ENCODE data around the gene ZBTB40. TPM values are rescaled to one million over a fixed set of nuclear protein-coding genes. Genes with fewer than 3 reads are reported as not detected.

Gene ZBTB40
- total RNA-seq, 4 donors from 2014 or later = 13.8 to 21.1 (median 18.4) TPM

DNA sequence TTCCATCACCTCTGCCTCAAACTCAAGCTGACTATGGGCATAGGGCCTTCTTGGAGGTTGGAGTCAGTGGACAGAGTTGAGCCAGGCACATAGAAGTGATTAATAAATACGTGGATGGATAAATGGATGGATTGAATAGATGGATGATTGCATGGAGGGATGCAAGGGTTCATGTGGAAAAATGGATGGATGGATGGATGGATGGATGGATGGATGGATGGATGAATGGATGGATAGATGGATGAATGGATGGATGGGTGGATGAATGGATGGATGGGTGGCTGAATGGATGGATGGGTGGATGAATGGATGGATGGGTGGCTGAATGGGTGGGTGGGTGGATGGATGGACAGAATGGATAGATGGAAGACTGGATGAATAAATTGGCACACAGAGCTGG, 40.1 kb upstream of the ZBTB40 start:
- Histone ChIP-seq H3K9me3 (no peaks in the 10 kb centered on the region), H3K4me1 (peaks cover 0 to 4% (median 4%) of the 10 kb centered on the region in 4 donors), H3K4me3 (no peak overlapping the region), H3K36me3 (no peaks in the 10 kb centered on the region), H3K27ac (replicated peaks in 1 of 4) (no peak overlapping the region), H3K27me3 (peaks cover 0 to 14% (median 0%) of the 10 kb centered on the region in 4 donors)
- no peak for TF ChIP-seq POLR2AphosphoS5 (IDR thresholded peaks at IDR 0.05)
- TF ChIP-seq, protein P1, sequence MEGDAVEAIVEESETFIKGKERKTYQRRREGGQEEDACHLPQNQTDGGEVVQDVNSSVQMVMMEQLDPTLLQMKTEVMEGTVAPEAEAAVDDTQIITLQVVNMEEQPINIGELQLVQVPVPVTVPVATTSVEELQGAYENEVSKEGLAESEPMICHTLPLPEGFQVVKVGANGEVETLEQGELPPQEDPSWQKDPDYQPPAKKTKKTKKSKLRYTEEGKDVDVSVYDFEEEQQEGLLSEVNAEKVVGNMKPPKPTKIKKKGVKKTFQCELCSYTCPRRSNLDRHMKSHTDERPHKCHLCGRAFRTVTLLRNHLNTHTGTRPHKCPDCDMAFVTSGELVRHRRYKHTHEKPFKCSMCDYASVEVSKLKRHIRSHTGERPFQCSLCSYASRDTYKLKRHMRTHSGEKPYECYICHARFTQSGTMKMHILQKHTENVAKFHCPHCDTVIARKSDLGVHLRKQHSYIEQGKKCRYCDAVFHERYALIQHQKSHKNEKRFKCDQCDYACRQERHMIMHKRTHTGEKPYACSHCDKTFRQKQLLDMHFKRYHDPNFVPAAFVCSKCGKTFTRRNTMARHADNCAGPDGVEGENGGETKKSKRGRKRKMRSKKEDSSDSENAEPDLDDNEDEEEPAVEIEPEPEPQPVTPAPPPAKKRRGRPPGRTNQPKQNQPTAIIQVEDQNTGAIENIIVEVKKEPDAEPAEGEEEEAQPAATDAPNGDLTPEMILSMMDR (IDR thresholded peaks at IDR 0.05) = no peak
- TF ChIP-seq POLR2A (IDR thresholded peaks at IDR 0.05; ENCODE audit: low read depth) = no peak
- TF ChIP-seq EP300 (IDR thresholded peaks at IDR 0.05) = no peak
- DNase-seq (ENCODE audit: extremely low spot score) = no peak
- WGBS = 92% methylated on average over 1 of the region's 1 CpG
- intact Hi-C loops (cut with DNase I) = no loop called here

DNA sequence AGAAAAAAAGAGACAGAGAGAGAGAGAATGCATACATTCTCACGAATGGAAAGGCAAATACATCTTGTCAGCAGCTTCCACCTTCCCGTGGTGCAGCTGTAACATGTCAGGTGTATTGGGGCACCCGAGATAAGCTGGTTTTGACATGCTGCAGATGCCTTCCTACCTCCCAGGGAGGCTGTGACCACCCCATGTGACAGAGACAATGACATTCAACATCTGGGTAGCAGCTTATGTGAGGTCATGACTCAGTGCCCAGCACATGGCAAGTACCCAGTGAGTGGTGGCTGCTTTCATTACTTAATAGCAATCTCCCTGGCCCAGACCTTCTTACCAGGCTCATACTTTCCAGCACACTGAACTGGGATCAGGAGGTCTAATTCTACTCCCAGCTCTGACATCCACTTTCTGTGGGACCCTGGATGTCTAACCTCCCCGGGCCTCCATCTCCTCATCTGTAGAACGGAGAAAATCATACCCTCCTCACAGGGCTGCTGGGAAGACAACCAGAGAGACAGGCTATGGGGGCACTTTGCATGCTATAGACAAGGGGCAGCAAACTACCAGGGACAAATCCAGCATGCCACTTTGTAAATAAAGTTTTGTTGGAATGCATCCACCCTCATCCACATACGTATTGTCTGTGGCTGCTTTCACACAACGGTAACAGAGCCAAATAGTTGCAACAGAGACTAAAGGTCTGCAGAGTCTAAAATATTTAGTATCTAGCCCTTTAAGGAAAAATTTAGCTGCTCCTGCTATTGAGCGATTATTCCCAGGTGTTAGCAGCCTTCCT, 38.5 kb upstream of the ZBTB40 start:
- no peak overlapping the region for H3K27ac ChIP-seq (replicated peaks in 1 of 4)
- H3K36me3 ChIP-seq = no peaks in the 10 kb centered on the region
- H3K9me3 ChIP-seq = no peaks in the 10 kb centered on the region
- H3K27me3 ChIP-seq = peaks cover 0 to 26% (median 0%) of the 10 kb centered on the region in 4 donors
- no peak for TF ChIP-seq EP300 (IDR thresholded peaks at IDR 0.05)
- TF ChIP-seq POLR2A (IDR thresholded peaks at IDR 0.05; ENCODE audit: low read depth) = no peak
- TF ChIP-seq POLR2AphosphoS5 (IDR thresholded peaks at IDR 0.05) = no peak
- TF ChIP-seq, protein P1 (IDR thresholded peaks at IDR 0.05) = no peak
- no peak overlapping the region for H3K4me3 ChIP-seq
- H3K4me1 ChIP-seq = peaks cover 0 to 8% (median 7%) of the 10 kb centered on the region in 4 donors
- intact Hi-C loops (cut with DNase I) = no loop called here
- no peak for DNase-seq (ENCODE audit: extremely low spot score)
- WGBS = 74% methylated on average over 8 of the region's 8 CpGs

DNA sequence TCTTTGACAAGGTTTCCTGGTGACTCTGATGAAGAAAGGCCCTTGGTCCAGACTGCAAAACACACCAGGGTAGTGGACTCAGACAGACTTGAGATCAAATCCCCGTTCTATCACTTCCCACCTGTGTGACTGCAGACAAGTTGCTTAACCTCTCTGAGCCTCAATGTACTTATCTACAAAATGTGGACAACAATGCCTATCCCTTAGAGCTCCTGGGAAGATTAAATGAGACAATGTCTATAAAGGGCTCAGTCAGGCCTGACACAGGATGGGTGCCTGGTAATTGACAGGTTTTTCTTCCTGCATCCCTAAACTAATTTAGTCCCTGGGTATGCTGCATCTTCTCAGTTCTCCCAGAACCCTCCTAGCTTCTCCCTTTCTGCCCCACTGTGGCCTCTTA, 37.9 kb upstream of the ZBTB40 start:
- Histone ChIP-seq H3K9me3 (no peaks in the 10 kb centered on the region), H3K4me1 (peaks cover 3 to 12% (median 12%) of the 10 kb centered on the region in 4 donors), H3K27me3 (peaks cover 0 to 33% (median 0%) of the 10 kb centered on the region in 4 donors), H3K36me3 (no peaks in the 10 kb centered on the region), H3K27ac (replicated peaks in 1 of 4) (no peak overlapping the region), H3K4me3 (no peak overlapping the region)
- WGBS = 0% methylated on average over 1 of the region's 1 CpG
- DNase-seq (ENCODE audit: extremely low spot score) = no peak
- intact Hi-C loops (cut with DNase I) = no loop called here
- TF ChIP-seq POLR2AphosphoS5 (IDR thresholded peaks at IDR 0.05) = no peak
- TF ChIP-seq, protein P1 (IDR thresholded peaks at IDR 0.05) = no peak
- TF ChIP-seq EP300 (IDR thresholded peaks at IDR 0.05) = no peak
- TF ChIP-seq POLR2A (IDR thresholded peaks at IDR 0.05; ENCODE audit: low read depth) = no peak

DNA sequence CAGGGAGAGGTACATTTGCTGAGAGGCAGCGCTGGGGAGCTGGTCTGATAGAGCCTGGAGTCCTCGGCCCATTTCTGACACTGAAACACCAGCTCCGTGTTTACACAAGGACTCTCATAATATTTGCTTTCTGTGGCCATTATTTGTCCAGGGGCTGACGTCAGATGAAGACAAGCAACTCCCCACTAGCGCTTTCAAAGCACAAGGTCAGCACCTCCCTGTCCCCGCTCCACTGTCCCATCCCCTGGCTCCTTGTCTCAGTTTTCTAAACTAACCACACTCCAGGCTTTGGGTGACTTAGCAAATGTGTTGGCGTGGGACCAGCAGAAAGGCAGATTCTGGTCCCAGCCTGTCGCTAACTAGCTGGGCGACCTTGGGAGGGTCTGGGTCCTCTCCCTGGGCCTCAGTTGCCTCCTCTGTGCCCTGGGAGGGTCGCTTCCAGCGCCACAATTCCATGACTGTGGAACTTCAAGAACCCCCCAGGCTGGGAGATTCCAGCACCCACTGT, 37.4 kb upstream of the ZBTB40 start:
- no peak for TF ChIP-seq POLR2AphosphoS5 (IDR thresholded peaks at IDR 0.05)
- no peak for TF ChIP-seq EP300 (IDR thresholded peaks at IDR 0.05)
- no peak for TF ChIP-seq POLR2A (IDR thresholded peaks at IDR 0.05; ENCODE audit: low read depth)
- TF ChIP-seq, protein P1 (IDR thresholded peaks at IDR 0.05) = no peak
- Histone ChIP-seq H3K27me3 (peaks cover 0 to 36% (median 0%) of the 10 kb centered on the region in 4 donors), H3K4me1 (peaks cover 4 to 17% (median 16%) of the 10 kb centered on the region in 4 donors), H3K36me3 (no peaks in the 10 kb centered on the region), H3K4me3 (no peak overlapping the region), H3K27ac (replicated peaks in 1 of 4) (no peak overlapping the region), H3K9me3 (no peaks in the 10 kb centered on the region)
- intact Hi-C loops (cut with DNase I) = no loop called here
- 84% methylated on average over 11 of the region's 11 CpGs for WGBS
- no peak for DNase-seq (ENCODE audit: extremely low spot score)

All from esophagus muscularis mucosa (tissue), 4 donors.